Measurements from ENCODE around the gene NTHL1.
A peak's percentile ranks its signal among the peaks of the same experiment; 100 is the strongest.

GRCh38 chr16:2033057-2033908 lies 14.4 kb downstream of the NTHL1 start:
- TF ChIP-seq, protein P1, sequence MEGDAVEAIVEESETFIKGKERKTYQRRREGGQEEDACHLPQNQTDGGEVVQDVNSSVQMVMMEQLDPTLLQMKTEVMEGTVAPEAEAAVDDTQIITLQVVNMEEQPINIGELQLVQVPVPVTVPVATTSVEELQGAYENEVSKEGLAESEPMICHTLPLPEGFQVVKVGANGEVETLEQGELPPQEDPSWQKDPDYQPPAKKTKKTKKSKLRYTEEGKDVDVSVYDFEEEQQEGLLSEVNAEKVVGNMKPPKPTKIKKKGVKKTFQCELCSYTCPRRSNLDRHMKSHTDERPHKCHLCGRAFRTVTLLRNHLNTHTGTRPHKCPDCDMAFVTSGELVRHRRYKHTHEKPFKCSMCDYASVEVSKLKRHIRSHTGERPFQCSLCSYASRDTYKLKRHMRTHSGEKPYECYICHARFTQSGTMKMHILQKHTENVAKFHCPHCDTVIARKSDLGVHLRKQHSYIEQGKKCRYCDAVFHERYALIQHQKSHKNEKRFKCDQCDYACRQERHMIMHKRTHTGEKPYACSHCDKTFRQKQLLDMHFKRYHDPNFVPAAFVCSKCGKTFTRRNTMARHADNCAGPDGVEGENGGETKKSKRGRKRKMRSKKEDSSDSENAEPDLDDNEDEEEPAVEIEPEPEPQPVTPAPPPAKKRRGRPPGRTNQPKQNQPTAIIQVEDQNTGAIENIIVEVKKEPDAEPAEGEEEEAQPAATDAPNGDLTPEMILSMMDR (IDR thresholded peaks at IDR 0.05): no peak
- TF ChIP-seq POLR2A (IDR thresholded peaks at IDR 0.05) (peak in 1 of 4 donors; percentile 39), POLR2AphosphoS5 (IDR thresholded peaks at IDR 0.05) (peak; percentile 61 to 85), EP300 (IDR thresholded peaks at IDR 0.05) (peak in 2 of 4 donors; percentile 37 to 54)
